Measurements from ENCODE around the gene ULK2.

GRCh38 chr17:19785854-19786253, 81.9 kb downstream of the ULK2 start:
- TF ChIP-seq, protein P1, sequence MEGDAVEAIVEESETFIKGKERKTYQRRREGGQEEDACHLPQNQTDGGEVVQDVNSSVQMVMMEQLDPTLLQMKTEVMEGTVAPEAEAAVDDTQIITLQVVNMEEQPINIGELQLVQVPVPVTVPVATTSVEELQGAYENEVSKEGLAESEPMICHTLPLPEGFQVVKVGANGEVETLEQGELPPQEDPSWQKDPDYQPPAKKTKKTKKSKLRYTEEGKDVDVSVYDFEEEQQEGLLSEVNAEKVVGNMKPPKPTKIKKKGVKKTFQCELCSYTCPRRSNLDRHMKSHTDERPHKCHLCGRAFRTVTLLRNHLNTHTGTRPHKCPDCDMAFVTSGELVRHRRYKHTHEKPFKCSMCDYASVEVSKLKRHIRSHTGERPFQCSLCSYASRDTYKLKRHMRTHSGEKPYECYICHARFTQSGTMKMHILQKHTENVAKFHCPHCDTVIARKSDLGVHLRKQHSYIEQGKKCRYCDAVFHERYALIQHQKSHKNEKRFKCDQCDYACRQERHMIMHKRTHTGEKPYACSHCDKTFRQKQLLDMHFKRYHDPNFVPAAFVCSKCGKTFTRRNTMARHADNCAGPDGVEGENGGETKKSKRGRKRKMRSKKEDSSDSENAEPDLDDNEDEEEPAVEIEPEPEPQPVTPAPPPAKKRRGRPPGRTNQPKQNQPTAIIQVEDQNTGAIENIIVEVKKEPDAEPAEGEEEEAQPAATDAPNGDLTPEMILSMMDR (conservative IDR thresholded peaks at IDR 0.05), result peak; percentile 50
- TF ChIP-seq ZFX (IDR thresholded peaks at IDR 0.05), result no peak
